GM04504 (cell line): Measurements from ENCODE around the gene ZBBX.

Experiments
- DNase-seq: peaks from one replicate; pipeline ENCODE4 v3.0.0-alpha.2; 2012; ENCODE audit warnings: low read depth

Gene ZBBX

GRCh38 chr3:167305340-167305890, 74.7 kb downstream of the ZBBX start:
- no peak for DNase-seq

- DNase-seq, result no peak
Measured at GRCh38 chr3:167304077-167304476, 76.0 kb downstream of the ZBBX start.

- no peak for DNase-seq
Measured at GRCh38 chr3:167302678-167303077, 77.4 kb downstream of the ZBBX start.

- DNase-seq, result no peak
Measured at GRCh38 chr3:167300207-167300606, 79.9 kb downstream of the ZBBX start.

- DNase-seq, result no peak
Measured at GRCh38 chr3:167289435-167289834, 90.7 kb downstream of the ZBBX start.

- no peak for DNase-seq
Measured at GRCh38 chr3:167288737-167289136, 91.4 kb downstream of the ZBBX start.

GRCh38 chr3:167287308-167287707, 92.8 kb downstream of the ZBBX start:
- no peak for DNase-seq

- DNase-seq, result no peak
Measured at GRCh38 chr3:167274141-167274874, 105.8 kb downstream of the ZBBX start.

- no peak for DNase-seq
Measured at GRCh38 chr3:167253037-167253436, 127.1 kb downstream of the ZBBX start.

GRCh38 chr3:167251678-167252077, 128.4 kb downstream of the ZBBX start:
- DNase-seq, result no peak

GRCh38 chr3:167246252-167246651, 133.8 kb downstream of the ZBBX start:
- no peak for DNase-seq

GRCh38 chr3:167241048-167241845, 138.8 kb downstream of the ZBBX start:
- no peak for DNase-seq

- no peak for DNase-seq
Measured at GRCh38 chr3:167228135-167228534, 152.0 kb downstream of the ZBBX start.

- DNase-seq, result no peak
Measured at GRCh38 chr3:167225821-167226220, 154.3 kb downstream of the ZBBX start.

GRCh38 chr3:167209011-167209410, 171.1 kb downstream of the ZBBX start:
- no peak for DNase-seq

- DNase-seq, result no peak
Measured at GRCh38 chr3:167203062-167203461, 177.0 kb downstream of the ZBBX start.

- no peak for DNase-seq
Measured at GRCh38 chr3:167198949-167199600, 181.0 kb downstream of the ZBBX start.
